Esophagus squamous epithelium (tissue), 5 donors: ENCODE measurements around the gene MAEA. TPM values are rescaled to one million over a fixed set of nuclear protein-coding genes. Genes with fewer than 3 reads are reported as not detected.

Experiments
- DNase-seq: peaks from one replicate; lab custom pipeline; 2025; lab: John Stamatoyannopoulos, UW
- H3K27ac ChIP-seq, 4 donors: fragments of 200-600 bp; sonication (generic); one replicate each; pipeline ENCODE4 v1.5.1; 2016 to 2019; ENCODE audit warnings: mild to moderate bottlenecking in 1 of 4
- H3K27me3 ChIP-seq, 4 donors: fragments of 200-600 bp; sonication (generic); 1 replicate in 3 of 4; 2 replicates in 1 of 4; pipeline versions ENCODE4 v1.5.1 to v1.6.0; 2017 to 2021; ENCODE audit warnings: antibody characterized with exemption in 1 of 4
- H3K36me3 ChIP-seq, 3 donors: fragments of 200-600 bp; sonication (generic); one replicate each; pipeline ENCODE4 v1.5.1; 2016 to 2019
- H3K4me1 ChIP-seq, 3 donors: fragments of 200-600 bp; sonication (generic); one replicate each; pipeline ENCODE4 v1.5.1; 2017 to 2019
- H3K4me3 ChIP-seq, 4 donors: fragments of 200-600 bp; sonication (generic); 1 replicate in 3 of 4; 2 replicates in 1 of 4; pipeline ENCODE4 v1.5.1; 2016 to 2019; ENCODE audit warnings: mild to moderate bottlenecking in 2 of 4, moderate library complexity in 1 of 4
- H3K9me3 ChIP-seq, 3 donors: fragments of 200-600 bp; sonication (generic); one replicate each; pipeline ENCODE4 v1.5.1; 2016 to 2019
- POLR2A ChIP-seq, 4 donors: fragments of 450-650 bp; IDR thresholded peaks; one replicate each; pipeline ENCODE4 v1.6.1; 2017; ENCODE audit warnings: antibody characterized with exemption in 4 of 4, mild to moderate bottlenecking in 4 of 4, moderate library complexity in 3 of 4
- WGBS, 2 donors: methylation state at CpG; one replicate each; pipeline ENCODE4 v1.1.5; 2018; 5-methylcytosine and 5-hydroxymethylcytosine counted together
- intact Hi-C: fragments of 100-400 bp; cut with DNase I; formaldehyde crosslinking; loops from one replicate; pipeline ENCODE4 v1.15.0; 2022
- total RNA-seq, 4 donors: library from RNA; depleted of rRNA; stranded (reverse); fragments of >200 nt; gene quantifications; one replicate each; pipeline ENCODE4 v1.1.0, GENCODE V29; 2016
- TF ChIP-seq, protein P1 (sequence below), 6 experiments: fragments of 450-650 bp in 4 of 6; fragments of 200-600 bp in 2 of 6; sonication (generic) in 2 of 6; IDR thresholded peaks; one replicate each; pipeline ENCODE4 v1.5.1; 2016 to 2019; ENCODE audit warnings: antibody characterized with exemption in 6 of 6, mild to moderate bottlenecking in 4 of 6, moderate library complexity in 4 of 6
- donor health status: DM: yes; HTN: yes; CAD: no.

The MAEA gene
- total RNA-seq, 4 donors from 2014 or later = 56.6 to 78.7 (median 67.5) TPM

DNA sequence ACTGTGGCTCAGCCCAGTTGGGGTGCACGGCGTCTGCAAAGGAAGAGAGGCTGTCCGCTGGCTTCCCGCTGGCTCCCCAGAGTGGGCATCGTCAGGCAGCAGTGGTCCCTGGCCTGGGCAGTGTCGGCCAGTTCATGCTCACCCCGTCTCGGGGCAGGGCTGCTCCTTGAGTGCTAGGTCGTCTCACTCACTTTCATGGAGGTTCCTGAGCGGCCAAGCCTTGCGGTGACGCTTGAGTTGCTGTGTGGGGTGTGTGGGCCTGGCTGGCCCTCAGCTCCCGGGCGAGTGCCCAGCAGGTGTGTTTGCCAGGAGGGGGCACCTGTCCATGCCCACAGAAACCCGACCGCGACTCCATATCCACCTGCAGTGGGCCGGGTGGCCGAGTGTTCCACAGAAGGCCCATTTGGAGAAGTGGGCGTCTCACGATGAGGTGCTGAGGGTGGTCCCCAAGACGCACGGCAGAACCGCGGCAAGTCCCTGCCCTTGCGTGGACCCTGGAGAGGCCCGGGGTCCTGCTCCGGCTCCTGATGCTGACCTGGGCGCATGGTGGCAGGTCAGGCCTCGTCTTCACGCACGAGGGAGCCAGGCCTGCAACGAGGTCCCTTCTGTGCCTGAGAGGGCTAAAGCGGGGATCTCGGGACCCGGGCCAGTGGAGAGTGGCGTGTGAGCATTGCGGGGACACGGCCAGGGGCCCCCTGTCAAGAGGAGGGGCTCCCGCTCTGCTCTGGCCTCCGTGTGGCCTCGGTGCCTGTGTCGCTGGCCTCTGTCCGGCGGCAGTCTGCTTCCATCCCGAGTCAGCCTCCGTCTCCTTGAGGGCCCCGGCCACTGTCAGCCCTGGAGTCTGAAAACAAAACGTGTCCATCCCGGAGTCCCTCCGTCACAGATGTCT is 38.8 kb downstream of the MAEA start:
- no peak for DNase-seq

DNA sequence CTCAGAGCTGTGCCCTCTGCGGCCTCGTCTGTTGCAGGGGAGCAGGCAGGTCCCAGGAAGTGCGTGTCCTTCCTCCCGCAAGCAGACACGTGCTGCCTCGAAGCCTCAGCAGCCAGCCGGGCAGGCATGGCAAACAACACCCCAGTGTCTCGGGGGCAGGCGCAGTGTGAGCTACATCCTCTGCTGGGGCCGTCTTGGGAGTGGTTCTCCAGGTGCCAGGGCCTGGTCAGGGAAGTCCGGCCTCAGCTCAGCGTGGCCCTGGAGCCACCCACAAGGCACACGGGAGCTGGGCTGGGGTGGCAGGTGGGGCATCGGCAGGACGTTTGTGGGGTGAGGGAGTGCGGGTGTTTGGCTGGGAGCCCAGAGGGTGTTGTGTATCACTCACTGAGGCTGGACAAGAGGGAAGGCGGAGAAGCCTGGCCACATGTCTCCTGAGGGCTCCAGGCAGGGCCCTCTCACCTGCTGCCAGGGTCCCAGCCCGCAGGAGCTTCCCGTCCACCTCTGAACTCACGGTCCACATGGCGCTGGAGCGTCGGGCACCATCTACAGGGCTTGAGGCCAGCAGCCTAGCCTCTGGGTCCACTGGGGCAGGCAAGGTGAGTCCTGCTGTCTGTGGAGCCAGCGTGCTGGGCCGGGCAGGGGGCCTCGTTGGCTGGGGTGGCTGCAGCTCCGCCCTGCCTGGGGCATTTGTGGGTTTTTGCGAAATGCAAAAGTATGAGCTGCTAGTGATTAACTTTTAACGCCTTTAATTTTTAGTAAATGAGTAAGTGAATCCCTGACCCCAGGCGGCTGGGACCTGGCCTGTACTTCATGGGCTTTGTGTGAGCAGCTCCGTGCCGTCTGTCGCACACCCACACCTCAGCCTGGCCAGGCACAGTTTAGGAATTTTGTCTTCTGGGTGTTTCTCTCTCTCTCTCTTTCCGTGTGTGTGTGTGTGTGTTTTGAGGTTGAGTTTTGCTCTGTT is 40.0 kb downstream of the MAEA start:
- peaks cover 13 to 94% (median 24%) of the 10 kb centered on the region in 3 donors for H3K36me3 ChIP-seq
- WGBS, 2 donors = 56 to 70% methylated on average over 5 to 12 of the region's 34 CpGs
- H3K27me3 ChIP-seq = no peaks in the 10 kb centered on the region
- peak in 1 of 4 donors; percentile 14 for TF ChIP-seq POLR2A (IDR thresholded peaks at IDR 0.05)
- TF ChIP-seq, protein P1, sequence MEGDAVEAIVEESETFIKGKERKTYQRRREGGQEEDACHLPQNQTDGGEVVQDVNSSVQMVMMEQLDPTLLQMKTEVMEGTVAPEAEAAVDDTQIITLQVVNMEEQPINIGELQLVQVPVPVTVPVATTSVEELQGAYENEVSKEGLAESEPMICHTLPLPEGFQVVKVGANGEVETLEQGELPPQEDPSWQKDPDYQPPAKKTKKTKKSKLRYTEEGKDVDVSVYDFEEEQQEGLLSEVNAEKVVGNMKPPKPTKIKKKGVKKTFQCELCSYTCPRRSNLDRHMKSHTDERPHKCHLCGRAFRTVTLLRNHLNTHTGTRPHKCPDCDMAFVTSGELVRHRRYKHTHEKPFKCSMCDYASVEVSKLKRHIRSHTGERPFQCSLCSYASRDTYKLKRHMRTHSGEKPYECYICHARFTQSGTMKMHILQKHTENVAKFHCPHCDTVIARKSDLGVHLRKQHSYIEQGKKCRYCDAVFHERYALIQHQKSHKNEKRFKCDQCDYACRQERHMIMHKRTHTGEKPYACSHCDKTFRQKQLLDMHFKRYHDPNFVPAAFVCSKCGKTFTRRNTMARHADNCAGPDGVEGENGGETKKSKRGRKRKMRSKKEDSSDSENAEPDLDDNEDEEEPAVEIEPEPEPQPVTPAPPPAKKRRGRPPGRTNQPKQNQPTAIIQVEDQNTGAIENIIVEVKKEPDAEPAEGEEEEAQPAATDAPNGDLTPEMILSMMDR (IDR thresholded peaks at IDR 0.05) = no peak
- peaks cover 0 to 44% (median 21%) of the 10 kb centered on the region in 3 donors for H3K4me1 ChIP-seq
- DNase-seq = no peak
- peak overlapping the region in 3 of 4 donors; percentile 11 to 75 (median 44) for H3K27ac ChIP-seq
- H3K9me3 ChIP-seq = no peaks in the 10 kb centered on the region
- H3K4me3 ChIP-seq = no peak overlapping the region
- intact Hi-C loops = no loop called here

More for the DNA sequence above, 38.8 kb downstream of the MAEA start:
- no peak for TF ChIP-seq POLR2A (IDR thresholded peaks at IDR 0.05)
- TF ChIP-seq, protein P1 (IDR thresholded peaks at IDR 0.05) = no peak
- Histone ChIP-seq H3K9me3 (no peaks in the 10 kb centered on the region), H3K4me3 (no peak overlapping the region), H3K27me3 (no peaks in the 10 kb centered on the region), H3K4me1 (peaks cover 0 to 44% (median 21%) of the 10 kb centered on the region in 3 donors), H3K27ac (no peak overlapping the region), H3K36me3 (peaks cover 13 to 96% (median 24%) of the 10 kb centered on the region in 3 donors)
- intact Hi-C loops = no loop called here
- 94 to 100% methylated on average over 8 to 28 of the region's 51 CpGs for WGBS, 2 donors

DNA sequence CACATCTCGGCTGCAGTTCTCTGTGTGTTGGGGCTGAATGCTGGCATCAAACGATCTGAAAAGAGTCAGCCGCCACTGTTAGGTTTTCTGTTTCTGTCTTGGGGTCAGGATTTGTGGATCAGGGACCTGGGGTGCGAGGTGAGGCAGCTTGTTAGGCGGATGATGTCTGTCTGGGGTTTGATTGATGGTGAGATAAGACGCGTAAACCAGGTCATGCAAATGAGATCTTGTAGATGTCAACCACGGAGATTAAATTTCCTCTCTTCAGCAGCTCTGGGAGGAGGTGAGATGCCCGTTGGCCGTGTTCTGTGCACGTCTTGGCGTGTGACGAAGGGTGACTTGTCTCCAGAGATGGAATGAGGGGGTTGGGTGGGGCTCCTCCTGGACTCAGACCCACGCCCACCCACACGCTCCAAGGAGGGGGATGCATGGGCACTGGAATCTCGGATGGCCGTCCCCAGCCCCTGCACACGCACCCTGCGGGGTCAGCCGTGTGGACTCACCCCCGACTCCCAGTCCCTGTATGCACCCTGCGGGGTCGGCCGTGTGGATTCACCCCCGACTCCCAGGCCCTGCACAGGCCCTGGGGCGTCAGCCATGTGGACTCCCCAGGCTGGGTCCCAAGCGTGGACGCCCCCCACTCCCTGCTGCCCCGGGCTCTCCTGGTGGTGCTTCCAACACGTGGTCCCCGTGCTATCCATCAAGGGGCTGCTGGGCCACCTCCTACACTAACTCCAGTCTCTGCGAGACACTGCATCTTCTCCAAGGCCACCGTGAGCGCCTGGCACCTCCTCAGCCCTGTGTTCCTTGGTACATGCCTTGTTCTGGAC is 41.3 kb downstream of the MAEA start:
- peaks cover 13 to 92% (median 19%) of the 10 kb centered on the region in 3 donors for H3K36me3 ChIP-seq
- no peak for DNase-seq
- intact Hi-C loops = no loop called here

DNA sequence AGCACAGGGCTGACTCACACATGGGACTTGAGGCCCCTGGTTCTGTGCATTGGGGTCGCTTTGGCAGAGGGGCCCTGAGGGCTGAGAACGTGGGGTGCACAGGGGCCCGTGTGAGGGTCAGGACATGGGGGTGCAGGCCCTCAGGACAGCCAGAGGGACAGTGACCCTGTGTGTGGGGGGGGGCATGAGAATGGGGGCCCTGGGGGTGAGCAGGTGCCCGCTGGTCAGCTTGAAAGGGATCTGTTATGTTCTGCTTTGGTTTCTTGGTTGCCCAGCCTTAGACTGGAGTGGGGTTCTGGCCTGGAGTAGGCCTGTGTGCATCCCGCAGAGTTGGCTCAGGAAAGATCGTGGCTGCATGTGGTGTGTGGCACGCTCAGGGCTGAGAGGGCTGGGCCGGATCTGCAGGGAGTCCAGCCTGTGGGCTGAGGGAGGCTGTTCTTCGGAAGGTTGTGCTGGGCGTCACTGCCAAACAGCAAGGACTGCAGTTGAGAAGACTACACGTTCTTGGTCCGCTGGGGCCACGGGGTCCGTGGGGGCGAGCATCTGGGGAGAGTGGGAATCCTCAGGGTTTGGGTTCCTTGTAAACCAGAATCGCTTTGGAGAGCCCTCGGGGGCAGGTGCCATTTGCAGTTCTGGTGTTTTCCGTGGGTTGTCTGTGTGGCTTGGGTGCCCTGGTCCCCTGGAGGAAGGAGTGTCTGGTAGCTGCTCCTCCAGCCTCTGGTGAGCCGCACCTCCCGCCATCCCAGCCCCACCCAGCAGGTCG is 42.1 kb downstream of the MAEA start:
- H3K27ac ChIP-seq = peak overlapping the region; percentile 55 to 75 (median 61)
- H3K4me3 ChIP-seq = no peak overlapping the region
- WGBS, 2 donors = 85 to 92% methylated on average over 4 to 11 of the region's 21 CpGs
- H3K27me3 ChIP-seq = no peaks in the 10 kb centered on the region
- no peaks in the 10 kb centered on the region for H3K9me3 ChIP-seq
- intact Hi-C loops = no loop called here
- TF ChIP-seq POLR2A (IDR thresholded peaks at IDR 0.05) = no peak
- TF ChIP-seq, protein P1 (IDR thresholded peaks at IDR 0.05) = no peak
- no peak for DNase-seq
- peaks cover 0 to 45% (median 21%) of the 10 kb centered on the region in 3 donors for H3K4me1 ChIP-seq
- peaks cover 15 to 92% (median 16%) of the 10 kb centered on the region in 3 donors for H3K36me3 ChIP-seq

More for the DNA sequence above, 41.3 kb downstream of the MAEA start:
- H3K27me3 ChIP-seq = no peaks in the 10 kb centered on the region
- 70 to 74% methylated on average over 11 to 30 of the region's 34 CpGs for WGBS, 2 donors
- no peak for TF ChIP-seq POLR2A (IDR thresholded peaks at IDR 0.05)
- TF ChIP-seq, protein P1 (IDR thresholded peaks at IDR 0.05) = no peak
- peak overlapping the region in 3 of 4 donors; percentile 3 to 75 (median 57) for H3K27ac ChIP-seq
- peaks cover 0 to 44% (median 21%) of the 10 kb centered on the region in 3 donors for H3K4me1 ChIP-seq
- no peak overlapping the region for H3K4me3 ChIP-seq
- H3K9me3 ChIP-seq = no peaks in the 10 kb centered on the region
